Measurements from ENCODE around the gene PPP1R10. TPM values are rescaled to one million over a fixed set of nuclear protein-coding genes. Genes with fewer than 3 reads are reported as not detected.

The PPP1R10 gene
- total RNA-seq, 1 donor from 2014 or later: 52.5 TPM

DNA sequence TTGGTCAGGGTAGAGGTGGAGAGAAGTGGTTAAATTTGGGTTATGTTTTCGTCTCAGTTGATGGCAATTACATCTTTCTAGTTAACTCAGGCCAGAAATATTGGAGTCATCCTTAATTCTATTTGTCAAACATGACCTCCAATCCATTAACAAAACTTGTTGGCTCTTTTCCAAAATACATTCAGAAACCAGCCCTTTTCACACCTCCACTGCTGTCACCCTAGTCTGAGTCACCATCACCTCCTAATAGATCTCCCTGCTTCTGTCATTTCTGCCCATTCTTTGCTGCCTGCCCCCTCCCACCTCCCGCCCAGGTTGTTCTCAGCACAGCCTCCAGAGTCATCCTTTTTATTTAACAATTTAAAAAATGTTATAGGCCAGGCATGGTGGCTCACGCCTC, 48.8 kb downstream of the PPP1R10 start:
- no peak for TF ChIP-seq POLR2AphosphoS5 (IDR thresholded peaks at IDR 0.05; ENCODE audit: insufficient read depth in 1 of 2, low read depth in 1 of 2)
- TF ChIP-seq POLR2A (IDR thresholded peaks at IDR 0.05): no peak
- TF ChIP-seq, protein P1, sequence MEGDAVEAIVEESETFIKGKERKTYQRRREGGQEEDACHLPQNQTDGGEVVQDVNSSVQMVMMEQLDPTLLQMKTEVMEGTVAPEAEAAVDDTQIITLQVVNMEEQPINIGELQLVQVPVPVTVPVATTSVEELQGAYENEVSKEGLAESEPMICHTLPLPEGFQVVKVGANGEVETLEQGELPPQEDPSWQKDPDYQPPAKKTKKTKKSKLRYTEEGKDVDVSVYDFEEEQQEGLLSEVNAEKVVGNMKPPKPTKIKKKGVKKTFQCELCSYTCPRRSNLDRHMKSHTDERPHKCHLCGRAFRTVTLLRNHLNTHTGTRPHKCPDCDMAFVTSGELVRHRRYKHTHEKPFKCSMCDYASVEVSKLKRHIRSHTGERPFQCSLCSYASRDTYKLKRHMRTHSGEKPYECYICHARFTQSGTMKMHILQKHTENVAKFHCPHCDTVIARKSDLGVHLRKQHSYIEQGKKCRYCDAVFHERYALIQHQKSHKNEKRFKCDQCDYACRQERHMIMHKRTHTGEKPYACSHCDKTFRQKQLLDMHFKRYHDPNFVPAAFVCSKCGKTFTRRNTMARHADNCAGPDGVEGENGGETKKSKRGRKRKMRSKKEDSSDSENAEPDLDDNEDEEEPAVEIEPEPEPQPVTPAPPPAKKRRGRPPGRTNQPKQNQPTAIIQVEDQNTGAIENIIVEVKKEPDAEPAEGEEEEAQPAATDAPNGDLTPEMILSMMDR (IDR thresholded peaks at IDR 0.05): no peak
- intact Hi-C loops (cut with DNase I): no loop called here
- no peak overlapping the region for H3K4me3 ChIP-seq
- DNase-seq (ENCODE audit: extremely low spot score in 2 of 2): no peak
- peaks cover 0 to 2% of the 10 kb centered on the region in 2 donors for H3K36me3 ChIP-seq
- peaks cover 31% of the 10 kb centered on the region for H3K4me1 ChIP-seq
- H3K27me3 ChIP-seq: no peaks in the 10 kb centered on the region
- H3K9me3 ChIP-seq: no peaks in the 10 kb centered on the region
- H3K27ac ChIP-seq: no peak overlapping the region

GRCh38 chr6:30565772-30566171, 51.3 kb downstream of the PPP1R10 start:
- no peak overlapping the region for H3K27ac ChIP-seq
- DNase-seq (ENCODE audit: extremely low spot score in 2 of 2): no peak
- no peak overlapping the region for H3K4me3 ChIP-seq
- TF ChIP-seq, protein P1 (IDR thresholded peaks at IDR 0.05): no peak
- TF ChIP-seq POLR2AphosphoS5 (IDR thresholded peaks at IDR 0.05; ENCODE audit: insufficient read depth in 1 of 2, low read depth in 1 of 2) (no peak), POLR2A (IDR thresholded peaks at IDR 0.05) (no peak)
- H3K4me1 ChIP-seq: peaks cover 15% of the 10 kb centered on the region
- no peaks in the 10 kb centered on the region for H3K9me3 ChIP-seq
- H3K36me3 ChIP-seq: peaks cover 0 to 17% of the 10 kb centered on the region in 2 donors
- no peaks in the 10 kb centered on the region for H3K27me3 ChIP-seq
- intact Hi-C loops (cut with DNase I): no loop called here

- no peak for TF ChIP-seq POLR2AphosphoS5 (IDR thresholded peaks at IDR 0.05; ENCODE audit: insufficient read depth in 1 of 2, low read depth in 1 of 2)
- TF ChIP-seq, protein P1 (IDR thresholded peaks at IDR 0.05): no peak
- no peak for TF ChIP-seq POLR2A (IDR thresholded peaks at IDR 0.05)
- Histone ChIP-seq H3K4me1 (peaks cover under 1% of the 10 kb centered on the region), H3K27me3 (no peaks in the 10 kb centered on the region), H3K4me3 (no peak overlapping the region), H3K9me3 (no peaks in the 10 kb centered on the region), H3K36me3 (peaks cover 0 to 17% of the 10 kb centered on the region in 2 donors), H3K27ac (no peak overlapping the region)
- intact Hi-C loops (cut with DNase I): no loop called here
- no peak for DNase-seq (ENCODE audit: extremely low spot score in 2 of 2)
Observed at GRCh38 chr6:30564114-30564513, 52.9 kb downstream of the PPP1R10 start.

DNA sequence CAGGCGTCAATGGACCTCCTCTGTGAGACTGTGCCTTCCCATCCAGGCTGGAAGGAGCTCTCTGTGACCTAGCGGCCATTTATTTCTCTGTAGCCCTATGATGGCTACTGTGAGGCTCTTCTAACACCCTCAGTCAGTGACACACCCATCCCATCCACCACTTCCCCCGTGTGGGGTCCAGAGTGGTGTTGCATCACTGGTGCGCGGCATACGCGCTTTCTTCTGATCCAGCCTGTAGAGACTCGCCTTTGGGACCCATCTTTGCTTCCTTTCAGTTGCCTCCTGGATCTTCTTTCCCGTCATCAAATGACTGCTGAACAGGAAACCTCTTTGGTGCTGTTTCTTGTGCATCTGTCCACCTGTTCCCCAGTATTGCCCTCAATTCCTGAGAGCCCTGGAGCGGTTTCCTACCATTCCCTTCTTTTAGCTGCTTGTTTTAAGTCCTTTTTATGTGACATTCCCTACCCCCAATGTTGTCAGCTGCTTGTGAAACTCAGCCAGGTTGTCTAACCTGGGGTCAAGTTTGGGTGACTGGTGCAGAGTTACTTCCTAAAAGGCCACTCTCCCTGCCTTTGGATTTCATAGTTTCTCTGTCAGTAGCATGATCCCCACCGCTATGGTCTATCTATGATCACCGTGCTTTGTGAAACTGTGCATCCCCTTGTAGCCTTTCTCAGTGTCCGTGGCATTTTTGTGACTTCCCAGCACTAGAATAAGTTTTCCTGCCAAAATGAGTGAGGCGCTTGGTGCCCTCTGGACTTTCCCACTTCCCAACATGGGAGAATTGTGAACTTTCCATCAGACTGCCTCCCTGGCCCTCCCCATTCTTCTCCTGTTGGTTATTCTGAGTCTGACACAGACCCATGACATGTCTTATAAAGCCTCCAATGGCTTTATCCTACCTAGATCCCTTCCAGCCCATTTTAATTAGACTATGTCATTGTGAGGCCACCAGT, 54.3 kb downstream of the PPP1R10 start:
- intact Hi-C loops (cut with DNase I): no loop called here
- H3K36me3 ChIP-seq: peaks cover 0 to 21% of the 10 kb centered on the region in 2 donors
- DNase-seq (ENCODE audit: extremely low spot score in 2 of 2): no peak
- TF ChIP-seq POLR2A (IDR thresholded peaks at IDR 0.05): no peak
- TF ChIP-seq, protein P1 (IDR thresholded peaks at IDR 0.05): no peak
- no peak for TF ChIP-seq POLR2AphosphoS5 (IDR thresholded peaks at IDR 0.05; ENCODE audit: insufficient read depth in 1 of 2, low read depth in 1 of 2)
- H3K9me3 ChIP-seq: no peaks in the 10 kb centered on the region
- H3K4me3 ChIP-seq: no peak overlapping the region
- no peak overlapping the region for H3K27ac ChIP-seq
- peaks cover 14% of the 10 kb centered on the region for H3K4me1 ChIP-seq
- H3K27me3 ChIP-seq: no peaks in the 10 kb centered on the region

DNA sequence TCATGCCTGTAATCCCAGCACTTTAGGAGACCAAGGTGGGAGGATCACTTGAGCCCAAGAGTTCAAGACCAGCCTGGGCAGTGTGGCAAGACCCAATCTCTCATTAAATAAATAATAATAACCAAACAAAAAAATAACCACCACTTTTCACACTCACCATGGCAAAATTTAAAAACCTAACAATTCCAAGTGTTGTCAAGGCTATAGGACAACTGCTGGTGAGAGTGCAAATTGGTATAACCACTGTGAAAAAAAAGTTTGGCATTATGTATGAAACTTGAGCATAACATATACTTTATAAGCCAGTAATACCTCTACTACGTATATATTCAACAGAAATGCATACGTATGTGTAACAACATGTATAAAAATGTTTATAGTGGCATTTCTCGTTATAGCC, 56.1 kb downstream of the PPP1R10 start:
- TF ChIP-seq, protein P1 (IDR thresholded peaks at IDR 0.05): no peak
- TF ChIP-seq POLR2AphosphoS5 (IDR thresholded peaks at IDR 0.05; ENCODE audit: insufficient read depth in 1 of 2, low read depth in 1 of 2) (no peak), POLR2A (IDR thresholded peaks at IDR 0.05) (no peak)
- DNase-seq (ENCODE audit: extremely low spot score in 2 of 2): no peak
- Histone ChIP-seq H3K27ac (no peak overlapping the region), H3K4me3 (no peak overlapping the region), H3K36me3 (peaks cover 0 to 21% of the 10 kb centered on the region in 2 donors), H3K27me3 (no peaks in the 10 kb centered on the region), H3K4me1 (peaks cover 19% of the 10 kb centered on the region), H3K9me3 (no peaks in the 10 kb centered on the region)
- intact Hi-C loops (cut with DNase I): no loop called here

All from vagina (tissue), 2 donors.